NCI-H226 (cell line): Measurements from ENCODE around the gene PLAA.
A peak's percentile ranks its signal among the peaks of the same experiment; 100 is the strongest.

Experiments used
- DNase-seq: peaks from one replicate; pipeline ENCODE4 v3.0.0-alpha.2; 2015

Gene PLAA

GRCh38 chr9:26946753-26947727 is at the start of gene PLAA:
Gene PLAA (minus strand): TSS chr9:26947242. CDS start chr9:26947045, 197 bp downstream.
- DNase-seq = peak; percentile 79

GRCh38 chr9:26995810-26996209 is 48.8 kb upstream of the PLAA start:
- no peak for DNase-seq

GRCh38 chr9:26983340-26983739 is 36.3 kb upstream of the PLAA start:
- DNase-seq = no peak

GRCh38 chr9:26975728-26976707 is 29.0 kb upstream of the PLAA start:
- no peak for DNase-seq

- no peak for DNase-seq
Measured at GRCh38 chr9:26974927-26975326, 27.9 kb upstream of the PLAA start.

GRCh38 chr9:26973989-26974388 is 26.9 kb upstream of the PLAA start:
- no peak for DNase-seq

GRCh38 chr9:26971721-26972120 is 24.7 kb upstream of the PLAA start:
- DNase-seq = no peak

GRCh38 chr9:26956860-26957233 is 9.8 kb upstream of the PLAA start:
- DNase-seq = no peak

GRCh38 chr9:26955921-26956859 is 9.1 kb upstream of the PLAA start, which contains the start of gene IFT74:
Gene IFT74 (plus strand): TSS chr9:26956412. CDS start chr9:26961968, 5,556 bp downstream.
- DNase-seq = peak; percentile 90

GRCh38 chr9:26955222-26955903 is 8.3 kb upstream of the PLAA start:
- no peak for DNase-seq

GRCh38 chr9:26954050-26954508 is 7.0 kb upstream of the PLAA start:
- no peak for DNase-seq

GRCh38 chr9:26951794-26952193 is 4.8 kb upstream of the PLAA start:
- DNase-seq = no peak

GRCh38 chr9:26950521-26950920 is 3.5 kb upstream of the PLAA start:
- no peak for DNase-seq

GRCh38 chr9:26949637-26950069 is 2.6 kb upstream of the PLAA start:
- DNase-seq = peak; percentile 12

- no peak for DNase-seq
Measured at GRCh38 chr9:26947736-26948135, 694 bp upstream of the PLAA start.

GRCh38 chr9:26945591-26945990 is 1.5 kb downstream of the PLAA start:
- no peak for DNase-seq

GRCh38 chr9:26940779-26941178 is 6.3 kb downstream of the PLAA start:
- DNase-seq = no peak

GRCh38 chr9:26939955-26940711 is 6.9 kb downstream of the PLAA start:
- DNase-seq = no peak

GRCh38 chr9:26937816-26938371 is 9.1 kb downstream of the PLAA start:
- DNase-seq = no peak

GRCh38 chr9:26935847-26936246 is 11.2 kb downstream of the PLAA start:
- no peak for DNase-seq
